Neural cell (in vitro differentiated cells): ENCODE data around the gene TMEM134. TPM values are rescaled to one million over a fixed set of nuclear protein-coding genes. Genes with fewer than 3 reads are reported as not detected.
"Not testable (repeated sequence)": the region's sequence is repeated elsewhere in the genome, so short reads cannot be mapped to it uniquely, and the experiment has no call there.

Experiments used
- H2AFZ ChIP-seq: fragments of 200-600, 300-800 bp; sonication (generic), shearing (Covaris generic); 2 replicates; pipeline ENCODE4 v1.6.0; 2014; ENCODE audit warnings: low read depth, mild to moderate bottlenecking, antibody characterized with exemption, low read length, moderate library complexity
- H3F3A ChIP-seq: fragments of 200-600 bp; shearing (Covaris generic); 2 replicates; pipeline ENCODE4 v1.6.1; 2016; ENCODE audit warnings: mild to moderate bottlenecking, moderate library complexity, mixed read lengths, antibody characterized with exemption, low read length; ENCODE audit not compliant: insufficient read depth, poor library complexity, severe bottlenecking
- H3K27ac ChIP-seq: fragments of 200-600, 300-800 bp; sonication (generic), shearing (Covaris generic); 2 replicates; pipeline ENCODE4 v1.5.1; 2014; ENCODE audit warnings: mild to moderate bottlenecking, low read length, moderate library complexity
- H3K27me3 ChIP-seq: fragments of 300-800, 200-600 bp; sonication (generic), shearing (Covaris generic); 2 replicates; pipeline ENCODE4 v1.6.0; 2014; ENCODE audit warnings: mild to moderate bottlenecking, low read depth, low read length, moderate library complexity; ENCODE audit not compliant: insufficient read depth
- H3K36me3 ChIP-seq: fragments of 300-800, 200-600 bp; sonication (generic), shearing (Covaris generic); 2 replicates; pipeline ENCODE4 v1.5.1; 2014; ENCODE audit warnings: mild to moderate bottlenecking, antibody characterized with exemption, low read length, moderate library complexity; ENCODE audit not compliant: insufficient read depth
- H3K4me2 ChIP-seq: fragments of 300-800, 200-600 bp; sonication (generic), shearing (Covaris generic); 2 replicates; pipeline ENCODE4 v1.6.0; 2014; ENCODE audit warnings: mild to moderate bottlenecking, low read length
- H3K4me3 ChIP-seq: fragments of 300-800, 200-600 bp; sonication (generic), shearing (Covaris generic); 2 replicates; pipeline ENCODE4 v1.5.1; 2014; ENCODE audit warnings: mild to moderate bottlenecking, low read length, moderate library complexity
- H3K79me2 ChIP-seq: fragments of 200-600 bp; shearing (Covaris generic); replicated peaks from 2 replicates; pipeline ENCODE4 v1.6.0; 2014; ENCODE audit warnings: mild to moderate bottlenecking, low read length, moderate library complexity; ENCODE audit not compliant: insufficient read depth
- H3K9ac ChIP-seq: fragments of 300-800, 200-600 bp; sonication (generic), shearing (Covaris generic); 2 replicates; pipeline ENCODE4 v1.6.1; 2016; ENCODE audit warnings: mild to moderate bottlenecking, low read length, mixed read lengths
- H3K9me2 ChIP-seq: fragments of 200-600 bp; shearing (Covaris generic); 2 replicates; pipeline ENCODE4 v1.6.1; 2016; ENCODE audit warnings: mild to moderate bottlenecking, low read length, mixed read lengths; ENCODE audit not compliant: insufficient read depth
- H3K9me3 ChIP-seq: fragments of 200-600, 300-800 bp; sonication (generic), shearing (Covaris generic); 2 replicates; pipeline ENCODE4 v1.6.1; 2016; ENCODE audit warnings: mild to moderate bottlenecking, mixed run types, low read length, moderate library complexity, mixed read lengths
- H4K20me1 ChIP-seq: fragments of 200-600 bp; shearing (Covaris generic); 2 replicates; pipeline ENCODE4 v1.6.1; 2016; ENCODE audit warnings: mild to moderate bottlenecking, mixed run types; ENCODE audit not compliant: insufficient read depth
- CTCF ChIP-seq: fragments of 450-650 bp; IDR thresholded peaks from 2 replicates; pipeline ENCODE4 v1.5.1; 2014; ENCODE audit warnings: antibody characterized with exemption, mild to moderate bottlenecking, moderate library complexity; ENCODE audit not compliant: poor library complexity, severe bottlenecking
- EP300 ChIP-seq: fragments of 450-650 bp; conservative IDR thresholded peaks from 2 replicates; pipeline ENCODE4 v1.6.1; 2014; ENCODE audit warnings: antibody characterized with exemption, mild to moderate bottlenecking, moderate library complexity; ENCODE audit not compliant: poor library complexity, severe bottlenecking
- EZH2 ChIP-seq: fragments of 200-600, 300-800 bp; shearing (Covaris generic), sonication (generic); IDR thresholded peaks from 2 replicates; pipeline ENCODE4 v1.6.1; 2014; ENCODE audit warnings: antibody characterized with exemption, low read length, borderline replicate concordance, mild to moderate bottlenecking; ENCODE audit not compliant: insufficient read depth, poor library complexity, severe bottlenecking
- MXI1 ChIP-seq: fragments of 450-650 bp; conservative IDR thresholded peaks from 2 replicates; pipeline ENCODE4 v1.6.1; 2014; ENCODE audit warnings: antibody characterized with exemption, mild to moderate bottlenecking; ENCODE audit not compliant: poor library complexity, severe bottlenecking
- POLR2AphosphoS5 ChIP-seq: IDR thresholded peaks from 2 replicates; pipeline ENCODE4 v1.6.1; 2012
- RAD21 ChIP-seq: fragments of 450-650 bp; conservative IDR thresholded peaks from 2 replicates; pipeline ENCODE4 v1.6.1; 2014; ENCODE audit warnings: antibody characterized with exemption, mild to moderate bottlenecking, moderate library complexity
- REST ChIP-seq: IDR thresholded peaks from 2 replicates; pipeline ENCODE4 v1.6.1; 2012; ENCODE audit warnings: borderline replicate concordance
- SMC3 ChIP-seq: fragments of 450-650 bp; conservative IDR thresholded peaks from 2 replicates; pipeline ENCODE4 v1.6.1; 2014; ENCODE audit warnings: antibody characterized with exemption, mild to moderate bottlenecking, moderate library complexity; ENCODE audit not compliant: poor library complexity
- TAF1 ChIP-seq: IDR thresholded peaks from 2 replicates; pipeline ENCODE4 v1.6.1; 2012; ENCODE audit warnings: low read depth
- polyA plus RNA-seq: library from polyadenylated mRNA; depleted of rRNA; stranded (reverse); fragments of >200 nt; gene quantifications from 2 replicates; pipeline ENCODE4 v1.2.3, GENCODE V29; 2014

TMEM134 gene
- polyA plus RNA-seq, 1 donor from 2014 or later, result 50.3 TPM

- Histone ChIP-seq H3K79me2 (peaks cover 9% of the 10 kb centered on the region), H3K9ac (peak within 1 kb of the TSS; percentile 97)
Observed at GRCh38 chr11:67428052-67429001, 40.7 kb downstream of the TMEM134 start, which contains the start of gene RPS6KB2. Gene RPS6KB2 (plus strand): TSS chr11:67428494. CDS start chr11:67428546, 52 bp downstream.

DNA sequence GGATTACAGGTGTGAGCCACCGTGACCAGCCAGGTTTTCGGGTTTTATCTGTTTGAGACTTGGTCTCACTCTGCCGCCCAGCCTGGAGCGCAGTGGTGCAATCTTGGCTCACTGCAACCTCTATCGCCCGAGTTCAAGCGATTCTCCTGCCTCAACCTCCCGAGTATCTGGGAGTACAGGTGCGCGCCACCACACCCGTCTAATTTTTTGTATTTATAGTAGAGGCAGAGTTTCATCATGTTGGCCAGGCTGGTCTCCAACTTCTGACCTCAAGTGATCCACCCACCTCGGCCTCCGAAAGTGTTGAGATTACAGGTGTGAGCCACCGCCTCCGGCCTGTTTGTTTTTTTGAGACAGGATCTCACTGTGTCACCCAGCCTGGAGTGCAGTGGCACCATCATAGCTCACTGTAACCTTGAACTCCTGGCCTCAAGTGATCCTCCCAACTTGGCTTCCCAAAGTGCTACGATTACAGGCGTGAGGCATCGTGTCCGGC, 41.6 kb downstream of the TMEM134 start:
- not testable (repeated sequence) for H3F3A ChIP-seq, H3K4me2 ChIP-seq, H4K20me1 ChIP-seq, H3K27me3 ChIP-seq, H3K9me2 ChIP-seq, H3K79me2 ChIP-seq, H3K9me3 ChIP-seq, H3K36me3 ChIP-seq
- Histone ChIP-seq H3K27ac (peak overlapping the region; percentile 84), H3K4me3 (peak overlapping the region; percentile 98), H2AFZ (peak overlapping the region; percentile 91), H3K9ac (peak overlapping the region; percentile 97)

More at GRCh38 chr11:67428052-67429001, 40.7 kb downstream of the TMEM134 start, which contains the start of gene RPS6KB2:
- no peaks in the 10 kb centered on the region for H3F3A ChIP-seq
- H3K9me3 ChIP-seq, result no peaks in the 10 kb centered on the region
- peak within 1 kb of the TSS; percentile 91 for H2AFZ ChIP-seq
- peak within 1 kb of the TSS; percentile 100 for H3K4me2 ChIP-seq
- H3K27me3 ChIP-seq, result no peaks in the 10 kb centered on the region
- no peaks in the 10 kb centered on the region for H4K20me1 ChIP-seq
- TF ChIP-seq REST (peak; percentile 60), TAF1 (peak; percentile 72), SMC3 (no peak), RAD21 (peak; percentile 30), EP300 (peak; percentile 75), MXI1 (peak; percentile 81), CTCF (no peak), POLR2AphosphoS5 (peak; percentile 92), EZH2 (no peak)
- no peaks in the 10 kb centered on the region for H3K36me3 ChIP-seq
- no peaks in the 10 kb centered on the region for H3K9me2 ChIP-seq
- peak within 1 kb of the TSS; percentile 98 for H3K4me3 ChIP-seq
- peak within 1 kb of the TSS; percentile 84 for H3K27ac ChIP-seq
